GM18517 (cell line): ENCODE results near the gene FICD.

Source experiments
- ATAC-seq: cut with Tn5 transposase; IDR thresholded peaks from one replicate; pipeline ENCODE4 v1.9.1; 2021; ENCODE audit warnings: mild to moderate bottlenecking, moderate library complexity; ENCODE audit not compliant: unreplicated experiment

The FICD gene

GRCh38 chr12:108498136-108498535 lies 16.9 kb upstream of the FICD start:
- no peak for ATAC-seq

- no peak for ATAC-seq
These were observed 12.2 kb upstream of the FICD start for GRCh38 chr12:108502922-108503321.

- no peak for ATAC-seq
These were observed 9.9 kb upstream of the FICD start for GRCh38 chr12:108505129-108505528.

GRCh38 chr12:108507971-108508642 lies 7.0 kb upstream of the FICD start:
- ATAC-seq: no peak

GRCh38 chr12:108509806-108510205 lies 5.3 kb upstream of the FICD start:
- no peak for ATAC-seq

- no peak for ATAC-seq
These were observed 4.2 kb upstream of the FICD start for GRCh38 chr12:108510836-108511235.

GRCh38 chr12:108511633-108512540 lies 3.2 kb upstream of the FICD start:
- ATAC-seq: no peak

GRCh38 chr12:108514468-108514972 lies 557 bp upstream of the FICD start:
- no peak for ATAC-seq

GRCh38 chr12:108515916-108516315 lies 839 bp downstream of the FICD start:
- ATAC-seq: no peak

GRCh38 chr12:108516511-108517275 lies 1.6 kb downstream of the FICD start:
- ATAC-seq: no peak

GRCh38 chr12:108517288-108518100 lies 2.4 kb downstream of the FICD start:
- no peak for ATAC-seq

GRCh38 chr12:108518101-108518715 lies 3.1 kb downstream of the FICD start:
- ATAC-seq: no peak

GRCh38 chr12:108518716-108519496 lies 3.8 kb downstream of the FICD start:
- ATAC-seq: no peak

- ATAC-seq: no peak
These were observed 4.5 kb downstream of the FICD start for GRCh38 chr12:108519558-108519957.

GRCh38 chr12:108523365-108523764 lies 8.3 kb downstream of the FICD start:
- ATAC-seq: no peak

- ATAC-seq: no peak
These were observed 10.6 kb downstream of the FICD start for GRCh38 chr12:108525681-108526080.

- ATAC-seq: no peak
These were observed 11.5 kb downstream of the FICD start for GRCh38 chr12:108526482-108527165.

- ATAC-seq: no peak
These were observed 12.1 kb downstream of the FICD start for GRCh38 chr12:108527166-108527496.

- ATAC-seq: no peak
These were observed 15.1 kb downstream of the FICD start for GRCh38 chr12:108530161-108530560.
